Measurements from ENCODE around the gene FAM162B.

Gene FAM162B

GRCh38 chr6:116764629-116764960 is 924 bp downstream of the FAM162B start:
- Histone ChIP-seq H3K27ac (ENCODE audit: low read depth, low read length) (no peak overlapping the region), H3K9me2 (replicated peaks; ENCODE audit: control insufficient read depth, low read length) (no peaks in the 10 kb centered on the region), H3K4me2 (ENCODE audit: low read length) (no peak overlapping the region), H3K27me3 (ENCODE audit: control insufficient read depth, low read length) (no peaks in the 10 kb centered on the region), H3K36me3 (ENCODE audit: control insufficient read depth, low read length) (no peaks in the 10 kb centered on the region), H3F3A (ENCODE audit: control insufficient read depth, insufficient read depth) (no peaks in the 10 kb centered on the region), H3K79me2 (ENCODE audit: control insufficient read depth, low read length) (no peaks in the 10 kb centered on the region), H3K4me3 (ENCODE audit: low read length) (no peak overlapping the region), H3K9me3 (ENCODE audit: control insufficient read depth, insufficient read depth, low read length) (no peaks in the 10 kb centered on the region), H4K20me1 (ENCODE audit: control insufficient read depth, insufficient read depth, low read depth, low read length) (no peaks in the 10 kb centered on the region), H3K4me1 (ENCODE audit: control insufficient read depth, low read length) (no peaks in the 10 kb centered on the region)
- no peak for TF ChIP-seq EZH2phosphoT487 (IDR thresholded peaks at IDR 0.05; ENCODE audit: borderline replicate concordance, low read length)
- TF ChIP-seq CTCF (IDR thresholded peaks at IDR 0.05; ENCODE audit: low read depth, low read length, poor library complexity, severe bottlenecking): no peak

- Histone ChIP-seq H3K9me2 (replicated peaks; ENCODE audit: control insufficient read depth, low read length) (no peaks in the 10 kb centered on the region), H3K36me3 (ENCODE audit: control insufficient read depth, low read length) (no peaks in the 10 kb centered on the region), H3K27me3 (ENCODE audit: control insufficient read depth, low read length) (no peaks in the 10 kb centered on the region), H3F3A (ENCODE audit: control insufficient read depth, insufficient read depth) (no peaks in the 10 kb centered on the region), H3K27ac (ENCODE audit: low read depth, low read length) (no peak overlapping the region), H3K4me3 (ENCODE audit: low read length) (no peak overlapping the region), H4K20me1 (ENCODE audit: control insufficient read depth, insufficient read depth, low read depth, low read length) (no peaks in the 10 kb centered on the region), H3K9me3 (ENCODE audit: control insufficient read depth, insufficient read depth, low read length) (no peaks in the 10 kb centered on the region), H3K79me2 (ENCODE audit: control insufficient read depth, low read length) (no peaks in the 10 kb centered on the region), H3K4me2 (ENCODE audit: low read length) (no peak overlapping the region), H3K4me1 (ENCODE audit: control insufficient read depth, low read length) (no peaks in the 10 kb centered on the region)
- TF ChIP-seq EZH2phosphoT487 (IDR thresholded peaks at IDR 0.05; ENCODE audit: borderline replicate concordance, low read length): no peak
- no peak for TF ChIP-seq CTCF (IDR thresholded peaks at IDR 0.05; ENCODE audit: low read depth, low read length, poor library complexity, severe bottlenecking)
Observed at GRCh38 chr6:116763906-116764628, 1.5 kb downstream of the FAM162B start.

- Histone ChIP-seq H3K4me3 (ENCODE audit: low read length) (no peak overlapping the region), H3K36me3 (ENCODE audit: control insufficient read depth, low read length) (no peaks in the 10 kb centered on the region), H3K9me3 (ENCODE audit: control insufficient read depth, insufficient read depth, low read length) (no peaks in the 10 kb centered on the region), H3K27ac (ENCODE audit: low read depth, low read length) (no peak overlapping the region), H3F3A (ENCODE audit: control insufficient read depth, insufficient read depth) (no peaks in the 10 kb centered on the region), H3K4me2 (ENCODE audit: low read length) (no peak overlapping the region), H3K9me2 (replicated peaks; ENCODE audit: control insufficient read depth, low read length) (no peaks in the 10 kb centered on the region), H3K79me2 (ENCODE audit: control insufficient read depth, low read length) (no peaks in the 10 kb centered on the region), H4K20me1 (ENCODE audit: control insufficient read depth, insufficient read depth, low read depth, low read length) (no peaks in the 10 kb centered on the region), H3K27me3 (ENCODE audit: control insufficient read depth, low read length) (no peaks in the 10 kb centered on the region), H3K4me1 (ENCODE audit: control insufficient read depth, low read length) (no peaks in the 10 kb centered on the region)
- TF ChIP-seq CTCF (IDR thresholded peaks at IDR 0.05; ENCODE audit: low read depth, low read length, poor library complexity, severe bottlenecking) (no peak), EZH2phosphoT487 (IDR thresholded peaks at IDR 0.05; ENCODE audit: borderline replicate concordance, low read length) (no peak)
Observed at GRCh38 chr6:116763048-116763447, 2.5 kb downstream of the FAM162B start.
